GM19240 (cell line): ENCODE results near the gene HSD11B2.

Source experiments
- DNase-seq: peaks from one replicate; pipeline ENCODE4 v3.0.0; 2011; ENCODE audit warnings: low spot score; ENCODE audit not compliant: insufficient read length

The HSD11B2 gene

DNA sequence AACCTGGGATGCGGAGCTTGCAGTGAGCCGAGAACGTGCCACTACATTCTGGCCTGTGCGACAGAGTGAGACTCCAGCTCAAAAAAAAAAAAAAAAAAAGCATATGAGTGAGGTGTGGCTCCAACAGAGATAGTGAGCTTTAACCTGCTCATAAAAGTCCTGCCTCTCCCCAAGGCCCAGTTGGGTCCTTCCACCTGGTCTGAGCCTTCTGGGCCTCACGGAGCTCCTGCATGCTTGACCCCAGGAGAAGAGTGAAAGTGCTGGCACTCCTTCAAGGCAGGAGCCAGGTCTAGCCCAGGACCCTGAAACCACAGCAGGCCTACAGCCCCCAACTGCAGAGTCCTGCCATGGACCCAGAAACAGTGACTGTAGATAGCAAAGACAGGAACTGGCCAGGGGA lies 17.7 kb downstream of the HSD11B2 start:
- no peak for DNase-seq

GRCh38 chr16:67449336-67449735 lies 18.4 kb downstream of the HSD11B2 start:
- DNase-seq = no peak

DNA sequence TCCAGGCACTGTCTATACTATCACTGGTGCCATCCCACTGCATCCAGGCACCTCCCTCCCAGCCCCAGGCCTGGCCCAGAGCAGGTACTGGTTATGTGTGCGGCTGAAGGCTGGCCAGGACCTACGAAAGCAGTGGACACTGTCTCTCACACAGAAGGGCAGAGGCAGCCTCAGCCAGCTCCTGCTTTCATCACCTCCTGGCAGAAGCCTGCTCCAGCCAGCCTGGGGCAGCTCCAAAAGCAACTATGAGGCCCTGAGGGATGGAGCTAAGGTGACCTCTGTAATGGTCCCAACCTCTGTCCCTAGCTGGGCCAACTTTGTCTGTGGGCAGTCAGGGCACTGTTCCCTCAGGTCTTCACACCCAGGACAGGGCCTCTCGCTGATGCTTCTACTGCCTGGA lies 18.8 kb downstream of the HSD11B2 start:
- no peak for DNase-seq

- no peak for DNase-seq
Observed at GRCh38 chr16:67451061-67451703, 20.3 kb downstream of the HSD11B2 start.

GRCh38 chr16:67451704-67452435 lies 20.9 kb downstream of the HSD11B2 start:
- no peak for DNase-seq

- DNase-seq = no peak
Observed at GRCh38 chr16:67454104-67454503, 23.2 kb downstream of the HSD11B2 start.

DNA sequence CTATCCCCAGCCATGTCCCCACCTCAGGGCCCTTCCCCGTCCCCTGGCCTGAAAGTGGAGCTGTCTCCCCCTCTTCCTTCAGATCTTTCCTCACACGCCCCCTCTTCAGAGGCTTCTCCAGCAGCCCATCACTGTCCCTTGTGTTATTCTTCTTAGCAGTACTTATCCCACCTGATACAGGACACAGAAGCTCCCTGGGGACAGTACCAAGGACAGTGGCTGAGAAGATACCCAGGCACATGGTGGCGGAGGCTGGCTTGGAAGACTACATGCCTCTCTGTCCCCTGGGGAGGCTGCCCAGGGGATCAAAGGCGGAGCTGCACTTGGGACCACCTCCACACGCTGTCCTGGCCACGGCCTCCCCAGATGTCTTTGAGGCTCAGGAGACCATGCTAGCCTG lies 23.9 kb downstream of the HSD11B2 start:
- DNase-seq = no peak

DNA sequence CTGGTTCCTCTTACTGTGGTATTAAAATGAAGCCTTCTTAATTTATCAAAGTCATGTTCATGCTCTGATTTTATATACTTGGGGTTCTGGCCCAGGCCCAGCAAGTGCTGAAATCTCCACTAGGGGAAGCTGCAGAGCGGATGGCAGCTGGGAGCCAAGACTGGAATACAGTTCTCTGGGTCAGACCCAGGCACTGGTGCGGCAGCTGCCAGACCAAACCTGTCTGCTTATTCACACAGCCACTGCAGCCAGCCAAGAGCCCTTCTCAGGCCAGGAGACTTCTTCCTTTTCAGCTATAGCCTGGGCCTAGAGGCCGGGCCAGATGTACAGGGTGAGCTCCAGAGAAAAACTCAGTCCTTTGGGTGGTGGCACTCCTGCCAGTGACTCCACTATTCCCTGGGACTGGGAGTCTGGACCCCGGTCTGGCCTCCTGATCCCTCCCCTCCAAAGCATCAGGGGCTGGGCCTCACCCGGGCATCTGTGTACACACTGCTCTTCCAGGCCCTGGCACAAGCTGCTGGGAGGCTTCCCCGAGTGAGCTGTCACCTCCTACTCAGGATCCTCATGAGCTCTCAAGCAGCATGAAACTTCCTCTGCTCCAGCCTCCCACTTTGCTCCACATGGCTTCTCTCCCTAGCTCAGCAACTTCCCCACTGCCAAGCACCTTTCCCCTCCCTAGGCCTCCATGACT lies 25.6 kb downstream of the HSD11B2 start:
- no peak for DNase-seq

DNA sequence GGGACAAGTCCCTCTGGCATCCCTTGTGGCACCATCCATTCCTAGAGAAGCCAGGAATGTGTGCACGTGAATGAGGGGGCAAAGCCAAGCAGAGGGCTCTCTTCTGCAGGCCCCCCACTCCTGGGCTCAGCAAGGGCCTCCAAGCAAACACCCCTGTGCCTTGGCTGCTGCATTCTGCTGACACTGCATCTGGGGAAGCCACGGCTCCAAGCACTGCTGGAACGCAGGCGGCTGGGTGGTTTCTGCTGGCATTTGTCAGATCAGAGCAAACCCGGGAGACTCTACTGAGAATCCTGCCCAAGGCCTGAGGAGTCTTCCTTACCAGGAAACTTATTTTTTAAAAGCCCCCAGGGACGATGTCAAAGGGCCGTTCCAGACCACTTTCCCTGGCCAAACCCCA lies 26.7 kb downstream of the HSD11B2 start:
- no peak for DNase-seq

DNA sequence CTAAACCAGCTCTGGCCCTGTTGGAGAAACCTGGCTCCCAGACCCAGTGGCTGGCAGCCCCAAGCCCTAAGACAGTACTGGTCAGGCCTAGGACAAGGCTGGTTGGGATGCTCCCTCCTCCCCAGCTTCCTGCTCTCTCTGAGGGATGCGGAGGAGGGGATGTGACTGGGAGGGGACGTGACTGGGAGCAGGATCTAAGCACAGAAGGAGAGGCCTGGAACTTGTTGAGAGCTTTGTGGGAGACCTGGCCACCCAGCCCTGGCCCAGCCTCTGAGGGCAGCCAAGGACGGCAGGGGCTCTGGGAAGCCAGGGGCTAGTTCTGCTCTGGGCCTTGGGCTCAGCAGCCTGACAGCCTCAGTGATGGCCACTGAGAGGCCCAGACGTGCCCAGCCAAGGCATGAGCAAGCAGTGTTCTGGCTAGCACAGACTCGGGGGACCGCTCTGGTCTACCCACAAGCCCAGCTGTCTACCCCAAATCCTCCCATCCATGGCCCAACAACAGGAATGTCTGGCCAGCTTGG lies 27.3 kb downstream of the HSD11B2 start:
- DNase-seq = no peak

DNA sequence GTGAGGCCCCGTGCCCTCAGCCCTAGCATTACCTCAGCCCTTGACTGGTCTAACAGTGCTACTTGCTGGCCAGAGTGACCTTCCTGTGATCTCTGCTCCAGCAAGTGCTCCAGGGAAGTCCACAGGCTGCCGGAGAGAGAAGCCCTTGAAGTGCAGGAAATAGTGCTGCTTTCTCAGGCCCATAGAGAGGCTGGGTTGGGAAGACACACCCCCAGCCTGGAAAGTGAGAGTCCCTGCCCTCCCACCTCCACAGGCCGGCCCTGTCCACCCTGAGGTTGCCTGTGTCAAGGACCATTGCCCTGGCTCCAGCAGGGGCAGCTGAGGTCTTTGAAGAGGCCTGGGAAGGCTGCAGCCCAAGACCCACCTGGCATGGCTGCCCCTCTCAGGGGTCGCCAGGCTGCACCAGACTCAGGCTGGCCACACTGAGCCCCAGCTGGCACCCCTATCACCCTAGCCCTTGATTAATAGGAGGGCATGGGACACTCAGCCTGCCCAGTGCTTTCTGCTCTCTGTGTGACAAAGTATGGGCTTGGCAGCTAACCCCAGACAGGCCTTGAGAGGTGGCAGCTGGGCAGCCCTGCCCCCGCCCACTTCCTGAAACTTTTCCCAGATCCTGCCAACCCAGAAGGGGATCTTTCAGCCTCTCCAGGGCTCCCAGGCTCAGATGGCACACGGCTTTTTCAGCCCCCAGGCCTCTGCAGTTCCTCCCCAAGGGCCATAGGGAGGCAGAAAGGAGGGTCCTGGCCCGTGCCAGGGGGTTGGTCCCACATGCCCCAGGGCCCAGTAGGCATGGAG lies 28.3 kb downstream of the HSD11B2 start:
- no peak for DNase-seq

DNA sequence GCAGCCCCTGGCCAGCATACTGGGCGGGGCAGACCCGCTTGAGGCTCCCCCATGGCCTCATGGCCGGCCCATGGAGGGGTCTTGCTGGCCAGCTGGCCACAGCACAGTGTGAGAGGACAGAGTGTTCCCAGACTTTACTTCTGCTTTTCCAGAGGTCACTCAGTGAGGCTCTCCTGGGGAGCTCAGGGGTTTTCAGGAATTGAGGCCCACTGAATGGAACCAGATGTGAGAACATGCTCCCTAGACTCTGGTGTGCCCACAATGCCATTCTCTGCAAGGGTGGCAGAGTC lies 28.9 kb downstream of the HSD11B2 start:
- DNase-seq = no peak

GRCh38 chr16:67460168-67460567 lies 29.2 kb downstream of the HSD11B2 start:
- DNase-seq = no peak

DNA sequence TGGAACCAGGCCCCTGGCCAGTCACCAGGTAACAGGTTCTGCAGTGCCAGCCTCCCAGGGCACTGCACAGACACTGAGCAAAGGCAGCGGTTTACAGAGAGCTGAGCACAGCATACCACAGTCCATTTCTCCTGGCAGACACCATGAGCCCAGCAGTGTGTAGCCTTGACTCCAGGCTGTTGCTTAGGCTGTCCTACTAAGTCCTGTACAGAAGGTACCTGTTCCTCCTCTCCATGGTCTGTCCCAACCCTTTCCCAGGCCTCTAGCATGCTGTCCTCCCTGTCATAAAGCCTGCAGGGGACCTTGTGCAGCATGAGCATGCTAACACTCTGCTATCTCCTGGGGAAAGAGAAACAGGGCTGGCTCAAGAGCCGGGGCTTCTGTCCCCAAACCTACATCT lies 30.0 kb downstream of the HSD11B2 start:
- no peak for DNase-seq

DNA sequence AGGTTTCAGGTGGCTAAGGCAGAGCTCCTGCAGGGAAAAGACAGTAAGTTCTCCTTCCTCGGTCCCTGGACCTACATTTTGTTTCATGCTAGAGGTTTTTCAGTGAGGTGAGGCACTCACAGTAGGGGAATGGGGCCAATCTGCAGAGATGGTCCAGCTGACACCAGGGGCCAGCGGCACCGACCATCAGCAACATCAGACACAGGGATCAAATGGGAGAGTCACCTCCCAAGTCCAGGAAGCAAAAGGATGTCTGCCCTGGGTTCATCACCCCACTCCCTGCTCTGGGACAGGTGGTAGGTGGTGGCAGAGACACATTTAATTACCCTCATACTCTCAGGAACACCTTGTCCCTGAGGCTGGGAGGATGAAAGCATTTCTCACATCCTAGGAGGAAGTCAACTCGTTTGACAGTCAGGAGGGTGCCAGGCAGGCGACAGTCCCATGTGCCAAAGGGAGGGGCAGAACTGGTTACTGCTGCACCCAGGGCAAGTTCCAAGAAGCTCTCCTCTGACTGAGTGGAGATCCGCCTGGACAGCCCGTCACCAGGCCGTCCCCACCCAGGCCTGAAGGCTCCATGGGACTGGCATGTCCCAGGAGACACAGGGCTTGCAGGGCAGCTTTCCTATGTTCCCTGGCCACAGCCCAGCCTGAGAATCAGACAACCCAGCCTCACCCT lies 30.8 kb downstream of the HSD11B2 start:
- DNase-seq = no peak

- no peak for DNase-seq
Observed at GRCh38 chr16:67462279-67462655, 31.3 kb downstream of the HSD11B2 start.

DNA sequence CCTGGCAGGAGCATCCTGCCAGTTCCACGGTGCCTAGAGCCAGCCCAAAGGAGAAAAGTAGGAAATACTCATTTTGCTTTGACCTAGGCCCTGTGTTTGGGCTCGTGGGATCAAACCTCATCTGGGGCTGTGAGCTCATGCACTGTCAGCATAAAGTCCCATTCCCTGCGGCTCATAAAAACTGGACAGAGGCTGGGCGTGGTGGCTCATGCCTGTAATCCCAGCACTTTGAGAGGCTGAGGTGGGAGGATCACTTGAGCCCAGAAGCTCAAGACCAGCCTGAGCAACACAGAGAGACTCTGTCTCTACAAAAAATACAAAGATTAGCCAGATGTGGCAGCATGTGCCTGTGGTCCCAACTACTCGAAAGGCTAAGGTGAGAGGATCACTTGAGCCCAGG lies 32.1 kb downstream of the HSD11B2 start:
- no peak for DNase-seq

- no peak for DNase-seq
Observed at GRCh38 chr16:67463691-67464090, 32.8 kb downstream of the HSD11B2 start.

DNA sequence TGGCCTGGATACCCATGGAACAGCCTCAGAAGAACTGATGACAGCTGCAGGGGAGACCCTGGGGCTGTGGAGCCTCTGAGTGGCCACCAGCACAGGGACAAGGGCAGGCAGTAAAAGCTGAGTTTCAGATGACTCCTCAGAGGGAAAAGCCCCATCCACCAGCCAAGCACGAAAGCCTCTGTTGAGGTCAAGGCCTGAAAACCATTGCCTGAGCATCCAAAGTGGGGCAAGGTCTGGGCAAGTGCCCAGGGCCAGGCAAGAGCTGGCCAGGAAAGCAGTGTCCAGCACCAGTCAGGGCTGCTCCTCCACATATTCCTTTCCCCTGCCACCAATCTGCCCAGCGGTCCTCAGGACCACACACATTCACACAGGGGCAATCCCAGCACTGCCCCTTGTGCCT lies 33.6 kb downstream of the HSD11B2 start:
- no peak for DNase-seq

DNA sequence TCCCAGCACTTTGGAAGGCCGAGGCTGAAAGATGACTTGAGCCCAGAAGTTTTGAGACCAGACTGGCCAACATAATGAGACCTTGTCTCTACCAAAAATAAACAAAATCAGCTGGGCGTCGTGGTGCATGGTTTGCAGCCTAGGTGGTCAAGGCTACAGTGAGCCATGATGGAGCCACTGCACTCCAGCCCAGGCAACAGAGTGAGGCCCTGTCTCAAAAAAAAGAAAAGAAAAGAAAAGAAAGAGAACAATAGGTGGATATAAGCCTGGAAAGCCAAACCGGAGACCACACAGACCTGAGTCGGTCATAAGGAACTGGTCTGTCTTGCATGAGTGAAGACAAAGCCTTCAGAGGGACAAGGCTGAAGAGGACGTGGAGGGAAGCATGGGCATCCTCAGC lies 35.7 kb downstream of the HSD11B2 start:
- DNase-seq = no peak

DNA sequence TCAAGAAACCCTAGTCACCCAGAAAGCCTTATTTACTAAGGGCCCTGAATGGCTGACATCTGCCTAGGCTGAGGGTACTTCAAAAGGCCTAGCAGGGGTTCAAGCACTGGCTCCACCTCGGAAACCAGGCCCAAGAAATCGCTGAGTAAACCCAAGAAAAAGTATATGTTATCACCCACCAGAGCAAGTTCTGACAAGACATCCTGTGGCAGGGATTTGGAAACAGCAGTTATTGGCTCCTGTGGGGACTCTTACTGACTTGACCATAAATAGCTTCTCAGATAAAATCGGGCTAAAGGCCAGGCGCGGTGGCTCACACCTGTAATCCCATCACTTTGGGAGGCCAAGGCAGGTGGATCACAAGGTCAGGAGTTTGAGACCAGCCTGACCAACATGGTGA lies 37.8 kb downstream of the HSD11B2 start:
- no peak for DNase-seq
